ENCODE data around the gene SDK1. TPM values are rescaled to one million over a fixed set of nuclear protein-coding genes. Genes with fewer than 3 reads are reported as not detected.

SDK1 gene
- total and polyA plus RNA-seq, 7 experiments from 2014 or later, result 0.07 to 2.5 (median 0.54) TPM

- no peaks in the 10 kb centered on the region for H3K36me3 ChIP-seq (ENCODE audit: control insufficient read depth in 2 of 3, insufficient read depth in 3 of 3, low read length in 3 of 3)
- peaks cover 0 to 6% (median 0%) of the 10 kb centered on the region in 5 donors for H3K36me3 Mint-ChIP-seq
- H3K27ac Mint-ChIP-seq, result no peak overlapping the region
- H3K4me3 Mint-ChIP-seq, result no peak overlapping the region
- ChIA-PET POLR2A (no interaction called here), CTCF (no interaction called here)
- no peaks in the 10 kb centered on the region for H3K4me1 Mint-ChIP-seq
- intact Hi-C loops (cut with micrococcal nuclease), result no loop called here
- no peak overlapping the region for H3K4me3 ChIP-seq (ENCODE audit: low read length)
- no peaks in the 10 kb centered on the region for H3K27me3 ChIP-seq (ENCODE audit: control insufficient read depth in 2 of 2, insufficient read depth in 2 of 2, low read length in 2 of 2)
- peaks cover 0 to 4% (median 0%) of the 10 kb centered on the region in 11 donors for H3K9me3 Mint-ChIP-seq
- no peaks in the 10 kb centered on the region for H3K4me1 ChIP-seq (ENCODE audit: control insufficient read depth in 2 of 2, insufficient read depth in 2 of 2, low read length in 2 of 2)
- H3K9me3 ChIP-seq (ENCODE audit: control insufficient read depth in 2 of 3, low read length in 3 of 3), result no peaks in the 10 kb centered on the region
- H3K27ac ChIP-seq (ENCODE audit: low read depth, low read length), result no peak overlapping the region
- ATAC-seq (no peak), DNase-seq (no peak)
- peaks cover 0 to 10% (median 4%) of the 10 kb centered on the region in 5 donors for H3K27me3 Mint-ChIP-seq
These were observed 467.1 kb downstream of the SDK1 start for GRCh38 chr7:3767917-3768777.

- no peak for DNase-seq
- Mint-ChIP-seq H3K4me3 (no peak overlapping the region), H3K27ac (no peak overlapping the region), H3K36me3 (peaks cover 0 to 12% (median 0%) of the 10 kb centered on the region in 5 donors), H3K4me1 (no peaks in the 10 kb centered on the region), H3K27me3 (peaks cover 0 to 8% (median 3%) of the 10 kb centered on the region in 5 donors), H3K9me3 (peaks cover 0 to 6% (median 0%) of the 10 kb centered on the region in 11 donors)
- ChIA-PET POLR2A (no interaction called here), CTCF (no interaction called here)
- Histone ChIP-seq H3K27me3 (ENCODE audit: control insufficient read depth in 2 of 2, insufficient read depth in 2 of 2, low read length in 2 of 2) (no peaks in the 10 kb centered on the region), H3K9me3 (ENCODE audit: control insufficient read depth in 2 of 3, low read length in 3 of 3) (no peaks in the 10 kb centered on the region), H3K4me1 (ENCODE audit: control insufficient read depth in 2 of 2, insufficient read depth in 2 of 2, low read length in 2 of 2) (no peaks in the 10 kb centered on the region), H3K4me3 (ENCODE audit: low read length) (no peak overlapping the region), H3K36me3 (ENCODE audit: control insufficient read depth in 2 of 3, insufficient read depth in 3 of 3, low read length in 3 of 3) (no peaks in the 10 kb centered on the region), H3K27ac (ENCODE audit: low read depth, low read length) (no peak overlapping the region)
- intact Hi-C loops (cut with micrococcal nuclease), result no loop called here
- ATAC-seq, result no peak
These were observed 470.9 kb downstream of the SDK1 start for GRCh38 chr7:3771906-3772305.

- ChIA-PET POLR2A (interaction anchor here (0.7 kb wide), 1 partner anchor 551 kb away, joined by 3 read pairs; no protein-coding TSS in a partner anchor), CTCF (no interaction called here)
- Mint-ChIP-seq H3K4me3 (no peak overlapping the region), H3K4me1 (no peaks in the 10 kb centered on the region), H3K9me3 (peaks cover 0 to 24% (median 14%) of the 10 kb centered on the region in 11 donors), H3K27ac (no peak overlapping the region), H3K36me3 (peaks cover 0 to 13% (median 0%) of the 10 kb centered on the region in 5 donors), H3K27me3 (peaks cover 0 to 16% (median 2%) of the 10 kb centered on the region in 5 donors)
- no peaks in the 10 kb centered on the region for H3K4me1 ChIP-seq (ENCODE audit: control insufficient read depth in 2 of 2, insufficient read depth in 2 of 2, low read length in 2 of 2)
- H3K27me3 ChIP-seq (ENCODE audit: control insufficient read depth in 2 of 2, insufficient read depth in 2 of 2, low read length in 2 of 2), result no peaks in the 10 kb centered on the region
- intact Hi-C loops (cut with micrococcal nuclease), result no loop called here
- no peaks in the 10 kb centered on the region for H3K36me3 ChIP-seq (ENCODE audit: control insufficient read depth in 2 of 3, insufficient read depth in 3 of 3, low read length in 3 of 3)
- peaks cover 0 to 19% (median 0%) of the 10 kb centered on the region in 3 experiments for H3K9me3 ChIP-seq (ENCODE audit: control insufficient read depth in 2 of 3, low read length in 3 of 3)
- DNase-seq (no peak), ATAC-seq (no peak)
- H3K4me3 ChIP-seq (ENCODE audit: low read length), result no peak overlapping the region
- H3K27ac ChIP-seq (ENCODE audit: low read depth, low read length), result no peak overlapping the region
These were observed 477.3 kb downstream of the SDK1 start for GRCh38 chr7:3778345-3778744.

- peaks cover 0 to 23% (median 0%) of the 10 kb centered on the region in 5 donors for H3K27me3 Mint-ChIP-seq
- no peak overlapping the region for H3K27ac Mint-ChIP-seq
- no peaks in the 10 kb centered on the region for H3K36me3 ChIP-seq (ENCODE audit: control insufficient read depth in 2 of 3, insufficient read depth in 3 of 3, low read length in 3 of 3)
- no peaks in the 10 kb centered on the region for H3K4me1 Mint-ChIP-seq
- ATAC-seq, result no peak
- intact Hi-C loops (cut with micrococcal nuclease), result no loop called here
- CTCF ChIA-PET, result no interaction called here
- H3K9me3 ChIP-seq (ENCODE audit: control insufficient read depth in 2 of 3, low read length in 3 of 3), result peaks cover 0 to 19% (median 0%) of the 10 kb centered on the region in 3 experiments
- no peak overlapping the region for H3K27ac ChIP-seq (ENCODE audit: low read depth, low read length)
- H3K36me3 Mint-ChIP-seq, result peaks cover 0 to 10% (median 0%) of the 10 kb centered on the region in 5 donors
- peaks cover 0 to 27% (median 14%) of the 10 kb centered on the region in 11 donors for H3K9me3 Mint-ChIP-seq
- no peak overlapping the region for H3K4me3 ChIP-seq (ENCODE audit: low read length)
- H3K27me3 ChIP-seq (ENCODE audit: control insufficient read depth in 2 of 2, insufficient read depth in 2 of 2, low read length in 2 of 2), result no peaks in the 10 kb centered on the region
- no peak overlapping the region for H3K4me3 Mint-ChIP-seq
- no peak for DNase-seq
- POLR2A ChIA-PET, result no interaction called here
- no peaks in the 10 kb centered on the region for H3K4me1 ChIP-seq (ENCODE audit: control insufficient read depth in 2 of 2, insufficient read depth in 2 of 2, low read length in 2 of 2)
These were observed 479.0 kb downstream of the SDK1 start for GRCh38 chr7:3780016-3780415.

DNA sequence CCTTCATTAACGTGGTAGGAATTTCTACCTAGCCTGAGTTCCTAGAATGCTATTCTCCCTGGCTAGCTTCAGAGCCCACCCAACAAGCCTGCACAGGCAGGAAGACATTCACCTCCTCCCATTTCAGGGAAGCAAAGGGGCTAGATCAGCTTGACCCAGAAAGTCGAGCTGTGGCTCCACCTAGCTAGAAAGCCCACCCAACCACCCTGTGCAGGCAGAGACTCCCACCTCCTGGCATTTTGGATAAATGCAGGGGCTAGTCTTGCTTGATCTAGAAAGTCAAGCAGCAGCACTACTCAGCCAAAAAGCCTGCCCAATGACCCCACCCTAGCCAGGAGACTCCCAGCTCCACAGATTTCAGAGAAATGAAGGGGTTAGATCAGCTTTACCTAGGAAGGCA is 479.5 kb downstream of the SDK1 start:
- H3K4me1 ChIP-seq (ENCODE audit: control insufficient read depth in 2 of 2, insufficient read depth in 2 of 2, low read length in 2 of 2), result no peaks in the 10 kb centered on the region
- ATAC-seq, result no peak
- DNase-seq, result no peak
- intact Hi-C loops (cut with micrococcal nuclease), result no loop called here
- H3K27ac Mint-ChIP-seq, result no peak overlapping the region
- no peaks in the 10 kb centered on the region for H3K36me3 ChIP-seq (ENCODE audit: control insufficient read depth in 2 of 3, insufficient read depth in 3 of 3, low read length in 3 of 3)
- H3K27ac ChIP-seq (ENCODE audit: low read depth, low read length), result no peak overlapping the region
- H3K27me3 ChIP-seq (ENCODE audit: control insufficient read depth in 2 of 2, insufficient read depth in 2 of 2, low read length in 2 of 2), result no peaks in the 10 kb centered on the region
- H3K4me3 Mint-ChIP-seq, result no peak overlapping the region
- peaks cover 0 to 10% (median 0%) of the 10 kb centered on the region in 5 donors for H3K36me3 Mint-ChIP-seq
- peaks cover 0 to 26% (median 0%) of the 10 kb centered on the region in 5 donors for H3K27me3 Mint-ChIP-seq
- H3K4me1 Mint-ChIP-seq, result no peaks in the 10 kb centered on the region
- ChIA-PET POLR2A (no interaction called here), CTCF (no interaction called here)
- H3K9me3 Mint-ChIP-seq, result peaks cover 0 to 27% (median 14%) of the 10 kb centered on the region in 11 donors
- H3K9me3 ChIP-seq (ENCODE audit: control insufficient read depth in 2 of 3, low read length in 3 of 3), result peaks cover 0 to 19% (median 0%) of the 10 kb centered on the region in 3 experiments
- H3K4me3 ChIP-seq (ENCODE audit: low read length), result no peak overlapping the region

GRCh38 chr7:3781607-3782006 is 480.6 kb downstream of the SDK1 start:
- ATAC-seq (no peak), DNase-seq (no peak)
- no peak overlapping the region for H3K27ac ChIP-seq (ENCODE audit: low read depth, low read length)
- Mint-ChIP-seq H3K9me3 (peaks cover 0 to 27% (median 14%) of the 10 kb centered on the region in 11 donors), H3K4me3 (no peak overlapping the region), H3K27ac (no peak overlapping the region), H3K4me1 (no peaks in the 10 kb centered on the region), H3K36me3 (peaks cover 0 to 10% (median 0%) of the 10 kb centered on the region in 5 donors), H3K27me3 (peaks cover 0 to 32% (median 1%) of the 10 kb centered on the region in 5 donors)
- H3K4me3 ChIP-seq (ENCODE audit: low read length), result no peak overlapping the region
- ChIA-PET POLR2A (no interaction called here), CTCF (no interaction called here)
- no peaks in the 10 kb centered on the region for H3K27me3 ChIP-seq (ENCODE audit: control insufficient read depth in 2 of 2, insufficient read depth in 2 of 2, low read length in 2 of 2)
- H3K36me3 ChIP-seq (ENCODE audit: control insufficient read depth in 2 of 3, insufficient read depth in 3 of 3, low read length in 3 of 3), result no peaks in the 10 kb centered on the region
- H3K4me1 ChIP-seq (ENCODE audit: control insufficient read depth in 2 of 2, insufficient read depth in 2 of 2, low read length in 2 of 2), result no peaks in the 10 kb centered on the region
- H3K9me3 ChIP-seq (ENCODE audit: control insufficient read depth in 2 of 3, low read length in 3 of 3), result peaks cover 0 to 19% (median 0%) of the 10 kb centered on the region in 3 experiments
- intact Hi-C loops (cut with micrococcal nuclease), result no loop called here

Data from naive thymus-derived CD4-positive, alpha-beta T cell (primary cell).